HG02623 (cell line): ENCODE results near the gene GDF10.

Experiments
- ATAC-seq: cut with Tn5 transposase; IDR thresholded peaks from one replicate; pipeline ENCODE4 v1.9.1; 2021; ENCODE audit warnings: moderate library complexity; ENCODE audit not compliant: unreplicated experiment

Gene GDF10

DNA sequence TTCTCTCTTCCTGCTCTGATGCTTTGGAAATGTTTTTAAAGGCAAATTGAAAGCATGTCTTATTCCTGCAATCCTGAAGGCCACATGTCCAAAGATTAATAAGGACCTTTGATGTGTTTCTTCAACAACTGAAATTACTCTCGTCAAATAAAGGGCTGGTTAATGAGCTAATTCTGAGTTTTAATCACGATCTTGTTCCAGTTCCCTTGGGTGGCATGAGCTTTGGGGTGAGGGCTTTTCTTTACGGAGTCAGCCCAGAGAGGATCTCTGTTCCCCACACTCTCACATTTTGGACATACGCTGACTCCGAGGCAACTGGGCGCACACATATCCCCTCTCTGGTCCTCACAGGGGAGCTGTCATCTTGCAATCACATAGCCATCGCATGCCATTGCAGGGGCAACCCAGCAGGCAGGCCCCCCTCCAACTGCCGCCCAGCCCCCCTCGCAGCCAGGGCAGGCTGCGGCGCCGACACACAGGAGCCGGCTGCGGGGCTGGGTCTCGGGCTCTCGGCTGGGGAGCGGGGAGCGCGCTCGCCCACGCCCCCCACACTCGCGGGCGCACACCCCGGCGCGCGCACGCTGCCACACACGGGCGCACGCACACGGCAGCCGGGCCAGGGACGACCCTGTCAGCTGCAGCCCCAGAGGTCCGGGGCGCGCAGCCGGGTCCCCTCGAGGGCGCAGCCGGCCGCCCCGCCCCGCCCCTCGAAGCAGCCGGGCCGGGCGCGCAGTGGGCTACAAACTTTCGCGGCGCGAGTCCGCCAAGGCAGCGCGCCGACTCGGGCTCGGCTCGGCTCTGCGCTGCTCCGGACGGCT is at the start of gene GDF10:
GDF10 (plus strand) TSS at position 587 of the 818 bp plus-strand sequence. CDS start 455 bp downstream, outside the sequence.
- no peak for ATAC-seq

DNA sequence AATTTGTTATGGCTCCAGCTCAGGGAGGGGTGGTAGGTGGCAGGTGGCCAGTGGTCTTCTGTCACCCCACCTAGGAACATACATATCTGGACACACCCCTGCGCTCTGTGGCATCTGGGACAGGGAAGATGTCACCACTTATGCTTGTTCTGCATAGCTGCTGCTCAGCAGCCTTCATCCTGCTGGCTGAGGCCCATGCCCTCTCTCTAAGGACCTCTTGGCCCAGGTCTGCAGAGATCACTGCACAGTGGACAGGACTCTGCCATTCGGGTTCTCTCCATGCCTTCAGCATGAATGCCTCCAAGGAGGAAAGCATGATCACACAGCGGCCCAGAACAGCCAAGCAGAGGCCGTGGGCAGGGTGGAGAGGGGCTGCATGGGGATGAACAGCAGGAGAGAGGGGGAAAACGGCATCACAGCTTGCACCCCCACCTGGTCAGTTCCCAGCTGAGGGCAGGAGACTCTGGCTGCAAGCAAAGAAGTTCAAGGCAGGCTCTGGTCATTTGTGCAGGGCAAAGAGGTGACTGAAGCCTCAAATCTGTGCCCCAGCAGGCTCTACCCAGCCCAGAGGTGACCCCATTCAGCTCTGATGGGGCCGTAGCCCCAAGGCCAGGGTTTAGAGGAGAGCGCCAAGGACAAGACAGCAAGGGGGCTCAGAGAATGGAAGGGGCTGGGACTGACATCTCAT is 47.8 kb upstream of the GDF10 start:
- no peak for ATAC-seq

DNA sequence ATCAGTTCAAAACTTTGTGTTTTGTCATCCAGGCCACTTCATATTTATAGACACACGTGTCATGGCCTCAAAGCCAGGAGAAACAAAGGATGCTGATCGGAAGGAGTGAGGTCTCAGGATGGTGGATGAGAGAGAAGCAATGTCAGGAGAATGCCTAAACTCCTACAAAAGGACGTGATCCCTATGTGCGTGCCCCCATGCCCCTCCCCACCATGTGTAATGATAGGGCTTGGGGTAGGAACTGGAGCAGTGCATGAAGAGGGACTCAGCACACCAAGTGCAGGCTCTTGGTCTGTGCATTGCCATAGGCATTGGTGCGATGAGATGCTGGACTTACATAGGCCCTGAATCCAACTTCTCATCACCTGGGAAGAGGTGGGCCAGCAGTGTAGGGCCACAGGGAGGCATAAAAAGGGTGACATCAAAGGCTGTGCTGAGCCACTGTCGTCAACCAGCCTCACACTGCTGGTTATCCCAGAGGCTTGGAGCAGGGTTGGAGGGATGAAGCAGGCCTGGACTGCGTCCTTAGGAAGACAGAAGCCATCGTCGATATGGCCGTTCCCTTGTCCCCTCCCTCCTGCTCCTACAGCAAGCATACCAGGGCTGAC is 46.9 kb upstream of the GDF10 start:
- no peak for ATAC-seq

- no peak for ATAC-seq
Observed at GRCh38 chr10:47253651-47254375, 46.2 kb upstream of the GDF10 start.

DNA sequence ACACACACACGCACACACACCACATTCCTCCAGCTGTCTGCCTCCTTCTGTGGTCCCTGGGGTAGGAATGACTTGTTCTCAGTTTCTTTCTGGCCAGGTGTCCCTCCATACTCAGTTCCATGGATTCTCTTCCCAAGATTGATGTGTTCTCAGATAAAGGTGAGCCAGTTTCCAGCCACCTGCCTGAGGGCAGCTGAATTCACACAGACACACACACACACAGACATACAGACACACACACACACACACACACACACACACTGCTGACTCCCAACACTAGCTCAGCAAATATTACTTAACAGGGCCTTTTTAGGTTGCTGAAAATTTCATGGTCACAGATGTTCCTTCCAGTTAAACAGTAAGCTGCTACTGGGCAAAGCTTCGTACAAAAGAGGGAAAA is 45.4 kb upstream of the GDF10 start:
- no peak for ATAC-seq

GRCh38 chr10:47255033-47255813 is 44.8 kb upstream of the GDF10 start:
- no peak for ATAC-seq

DNA sequence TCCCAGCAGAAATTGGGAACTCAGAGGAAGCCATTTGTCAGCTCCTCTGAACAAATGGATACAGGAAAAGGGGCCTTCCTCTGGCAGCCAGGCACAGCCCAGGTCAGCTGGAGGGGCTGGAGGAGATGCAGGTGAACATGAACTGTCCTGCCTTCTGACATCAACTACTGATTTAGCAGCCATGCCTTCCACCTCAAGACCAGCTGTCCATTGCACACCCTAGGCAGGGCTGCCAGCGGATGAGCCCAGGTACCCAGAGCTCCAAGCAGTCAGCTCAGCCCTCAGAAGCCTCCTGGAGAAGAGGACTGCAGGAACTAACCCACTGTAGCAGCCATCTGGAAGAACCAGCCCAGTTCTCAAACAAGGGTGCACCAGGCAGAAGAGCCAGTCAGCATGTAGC is 44.1 kb upstream of the GDF10 start:
- ATAC-seq: no peak

DNA sequence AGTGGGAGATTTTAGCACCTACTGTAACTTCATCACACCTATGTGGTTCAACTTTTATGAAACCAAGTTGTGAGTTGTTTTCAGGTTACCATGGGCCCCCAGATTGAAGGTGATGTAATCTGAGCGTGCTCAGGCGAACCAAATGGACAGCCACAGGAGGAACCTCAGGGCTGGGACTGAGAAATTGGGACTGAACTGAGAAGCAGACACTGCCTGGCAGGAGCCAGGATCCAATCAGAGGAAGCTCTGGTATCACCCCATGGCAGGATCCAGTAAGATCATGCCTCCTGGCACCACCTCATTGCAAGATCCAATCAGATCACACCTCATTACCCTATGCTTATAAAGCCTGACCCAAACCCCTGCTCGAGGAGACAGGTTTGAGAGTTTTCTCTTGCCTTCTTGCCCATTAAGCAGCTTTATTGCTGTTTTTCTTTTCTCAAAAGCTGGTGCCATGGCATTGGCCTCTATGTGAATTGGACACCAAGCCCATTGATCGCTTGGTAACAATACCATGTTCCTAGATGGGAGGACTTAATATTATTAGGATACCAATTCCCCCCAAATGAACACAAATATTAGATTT is 43.2 kb upstream of the GDF10 start:
- no peak for ATAC-seq

DNA sequence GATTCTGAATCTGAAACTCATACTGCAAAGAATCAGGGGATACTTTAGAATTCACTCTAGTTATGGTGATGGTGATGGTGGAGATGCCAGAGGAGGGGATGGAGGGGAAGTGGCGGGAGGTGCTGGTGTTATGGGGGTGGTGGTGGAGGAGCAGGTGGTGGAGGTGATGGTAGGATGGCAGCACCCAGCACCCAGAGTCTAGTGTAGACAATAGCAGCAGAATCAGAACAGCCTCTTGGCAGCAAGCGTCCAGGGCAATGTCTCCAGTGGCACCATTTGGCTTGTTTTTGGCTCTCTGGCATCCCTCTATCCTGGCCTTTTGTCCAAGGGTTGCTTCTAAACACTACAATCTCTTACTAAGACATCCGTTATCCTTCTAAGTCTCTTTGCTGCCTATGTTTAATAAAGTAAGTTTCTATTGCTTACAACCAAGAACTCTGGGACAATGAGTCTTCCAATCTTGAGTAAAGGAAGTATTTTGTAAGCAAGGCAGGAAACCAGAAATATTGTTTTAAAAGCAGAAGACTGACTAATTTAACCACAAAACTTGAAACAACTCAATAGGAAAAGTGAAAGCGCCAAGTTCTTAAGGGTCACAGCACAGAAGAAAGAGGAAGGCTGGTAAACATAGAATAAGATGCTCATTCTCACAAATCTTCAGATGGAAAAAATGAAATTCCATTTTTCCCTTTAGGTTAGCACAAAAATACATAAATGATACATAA is 42.4 kb upstream of the GDF10 start:
- no peak for ATAC-seq

GRCh38 chr10:47258921-47259320 is 41.1 kb upstream of the GDF10 start:
- no peak for ATAC-seq

DNA sequence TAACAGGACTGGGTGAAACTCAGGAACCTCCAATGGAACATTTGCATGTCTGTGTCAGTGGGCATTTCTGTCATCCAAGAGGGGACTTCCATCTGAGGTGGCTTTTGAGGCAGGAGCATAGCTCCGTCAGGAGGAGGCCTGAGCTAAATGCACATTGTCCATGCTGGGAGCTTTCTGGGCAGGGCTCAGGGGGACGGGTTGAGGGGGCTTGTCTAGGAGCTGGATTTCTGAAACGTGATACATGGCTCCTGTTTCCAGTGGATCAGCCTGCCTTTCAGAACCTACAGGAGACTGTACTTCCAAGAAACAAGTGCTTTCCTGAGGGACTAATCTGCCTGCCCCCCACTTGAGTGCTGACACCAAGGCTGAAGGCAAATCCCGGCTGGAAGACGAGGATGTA is 40.5 kb upstream of the GDF10 start:
- no peak for ATAC-seq

GRCh38 chr10:47260505-47261111 is 39.4 kb upstream of the GDF10 start:
- peak; percentile 5 for ATAC-seq

DNA sequence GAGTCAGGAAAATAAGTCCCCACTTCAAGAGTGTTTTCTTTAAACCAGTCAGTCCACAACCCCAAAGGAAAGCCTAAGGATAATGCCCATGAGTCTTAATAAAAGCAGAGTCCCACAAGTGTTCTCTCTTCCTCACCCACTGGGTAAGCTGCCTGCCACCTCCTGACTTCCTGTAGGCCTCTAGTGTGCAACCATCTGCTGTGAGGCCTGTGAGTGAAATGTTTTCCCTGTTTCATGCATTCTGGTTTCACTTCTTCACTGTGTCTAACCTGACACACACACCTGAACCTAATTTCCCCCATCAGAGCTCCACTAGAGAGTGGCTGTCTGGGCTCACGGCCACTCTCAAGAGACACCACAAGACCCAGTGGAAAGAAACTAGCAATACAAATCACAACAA is 38.9 kb upstream of the GDF10 start:
- peak; percentile 99 for ATAC-seq

- ATAC-seq: no peak
Observed at GRCh38 chr10:47261556-47261955, 38.4 kb upstream of the GDF10 start.

- ATAC-seq: no peak
Observed at GRCh38 chr10:47262606-47263533, 37.1 kb upstream of the GDF10 start.

- ATAC-seq: no peak
Observed at GRCh38 chr10:47264797-47265281, 35.2 kb upstream of the GDF10 start.

DNA sequence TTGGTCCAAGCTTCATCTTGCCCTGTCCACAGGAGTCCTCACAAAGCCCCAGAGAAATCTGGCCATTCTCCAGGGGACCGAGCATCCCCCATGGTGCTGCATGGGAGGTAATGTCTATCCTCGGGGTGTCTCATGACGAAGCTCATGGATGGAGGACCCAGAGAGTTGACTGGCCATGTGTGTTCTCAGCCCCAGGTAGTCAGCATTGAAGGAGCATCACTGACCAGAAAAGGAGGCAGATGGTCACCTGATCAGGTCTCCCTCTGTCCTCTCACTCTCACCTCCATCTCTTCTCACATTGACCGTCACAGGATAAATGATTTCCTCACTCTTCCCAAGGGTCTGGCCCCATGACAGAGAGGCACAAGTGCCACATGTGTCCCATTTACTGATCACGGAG is 33.4 kb upstream of the GDF10 start:
- no peak for ATAC-seq

DNA sequence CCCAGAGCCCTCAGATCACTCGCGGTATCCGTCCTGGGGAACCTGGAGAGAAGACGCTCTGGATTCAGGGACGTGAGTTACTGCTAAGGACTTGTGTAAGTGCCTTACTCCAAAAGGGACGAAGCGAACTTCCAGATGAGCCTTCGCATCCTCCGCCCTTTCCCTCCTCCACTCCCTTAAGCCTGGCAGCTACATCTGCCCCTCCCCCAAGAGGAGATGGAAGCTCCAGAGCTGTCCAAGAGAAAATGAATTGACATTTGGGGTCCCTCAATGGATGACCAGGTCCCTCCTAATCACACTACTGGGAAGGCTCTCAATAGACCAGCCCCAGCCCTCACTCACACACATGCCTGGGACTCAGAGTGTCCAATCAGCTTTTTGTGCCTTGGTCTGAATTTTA is 31.3 kb upstream of the GDF10 start:
- ATAC-seq: no peak
